ENCODE measurements around the gene OR10G4.
"Not testable (repeated sequence)": the region's sequence is repeated elsewhere in the genome, so short reads cannot be mapped to it uniquely, and the experiment has no call there.

The OR10G4 gene, protein sequence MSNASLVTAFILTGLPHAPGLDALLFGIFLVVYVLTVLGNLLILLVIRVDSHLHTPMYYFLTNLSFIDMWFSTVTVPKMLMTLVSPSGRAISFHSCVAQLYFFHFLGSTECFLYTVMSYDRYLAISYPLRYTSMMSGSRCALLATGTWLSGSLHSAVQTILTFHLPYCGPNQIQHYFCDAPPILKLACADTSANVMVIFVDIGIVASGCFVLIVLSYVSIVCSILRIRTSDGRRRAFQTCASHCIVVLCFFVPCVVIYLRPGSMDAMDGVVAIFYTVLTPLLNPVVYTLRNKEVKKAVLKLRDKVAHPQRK

DNA sequence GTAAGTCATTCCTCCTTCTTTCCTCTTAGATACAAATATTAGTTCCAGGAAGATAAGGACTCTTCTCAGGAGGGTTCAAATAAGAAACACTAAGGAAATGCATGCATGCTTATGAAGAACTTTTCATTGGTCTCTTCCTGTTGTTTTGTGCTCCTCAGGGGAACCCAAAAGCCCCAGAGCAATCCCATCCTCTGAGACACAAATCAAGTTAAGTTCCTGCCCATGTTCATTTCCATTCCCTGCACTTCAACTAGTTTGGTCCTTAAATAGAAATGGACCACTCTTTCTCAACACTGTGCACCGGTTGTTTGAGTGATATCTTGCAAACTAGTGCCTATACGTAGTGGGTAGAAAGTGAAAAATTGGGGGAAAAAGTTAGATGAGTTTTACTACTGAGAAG, at the start of gene OR10G4:
Gene OR10G4, plus strand, starts transcription at position 301 of the 400 bp plus-strand sequence. CDS start 2,578 bp downstream, outside the sequence.
- no peak for DNase-seq

DNA sequence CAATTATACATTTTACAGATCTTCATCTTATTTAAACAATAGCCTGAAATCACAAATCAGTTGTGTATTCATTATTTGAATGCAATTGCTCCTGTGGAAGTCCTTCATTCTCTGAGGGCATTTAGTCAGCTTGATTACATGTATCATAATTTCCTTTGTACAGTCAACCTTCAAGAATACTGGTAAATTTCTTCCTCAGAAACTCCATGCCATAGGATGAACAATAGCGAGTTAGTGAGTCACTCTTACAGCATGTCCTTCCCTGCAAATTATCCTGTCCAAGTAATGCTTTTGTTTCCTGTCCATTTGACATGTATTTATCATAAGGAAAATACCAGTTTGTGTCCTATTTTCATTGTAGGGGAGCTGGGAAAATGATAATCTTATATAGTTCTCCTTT, 39.0 kb upstream of the OR10G4 start:
- no peak for DNase-seq

DNA sequence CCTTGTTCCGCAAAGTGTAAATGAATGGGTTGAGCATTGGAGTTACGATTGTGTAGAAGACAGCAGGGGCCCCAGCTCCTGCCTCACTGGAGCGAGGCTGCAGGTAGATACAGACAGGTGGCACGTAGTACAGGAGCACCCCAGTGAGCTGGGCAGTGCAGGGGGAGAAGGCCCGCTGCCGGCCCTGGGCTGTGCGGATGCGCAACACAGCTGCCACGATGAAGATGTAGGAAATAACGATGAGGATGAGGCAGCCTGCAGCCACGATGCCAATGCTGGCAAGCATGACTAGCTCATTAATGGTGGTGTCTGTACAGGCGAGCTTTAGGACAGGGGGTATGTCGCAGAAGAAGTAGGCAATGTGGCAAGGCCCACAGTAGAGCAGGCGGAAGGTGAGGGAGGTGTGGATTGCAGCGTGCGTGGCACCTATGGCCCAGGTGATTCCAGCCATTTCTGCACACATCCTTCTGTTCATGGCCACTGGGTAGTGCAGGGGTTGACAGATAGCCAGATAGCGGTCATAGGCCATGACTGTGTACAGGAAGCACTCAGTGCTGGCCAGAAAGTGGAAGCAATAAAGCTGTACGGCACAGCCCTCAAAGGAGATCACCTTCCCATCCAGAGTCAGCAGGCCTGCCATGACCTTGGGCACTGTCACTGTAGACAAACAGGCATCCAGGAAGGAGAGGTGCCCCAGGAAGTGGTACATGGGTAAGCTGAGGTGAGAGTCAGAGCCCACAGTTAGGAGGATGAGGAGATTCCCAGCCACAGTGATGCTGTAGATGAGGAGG, 35.8 kb upstream of the OR10G4 start:
- no peak for DNase-seq

DNA sequence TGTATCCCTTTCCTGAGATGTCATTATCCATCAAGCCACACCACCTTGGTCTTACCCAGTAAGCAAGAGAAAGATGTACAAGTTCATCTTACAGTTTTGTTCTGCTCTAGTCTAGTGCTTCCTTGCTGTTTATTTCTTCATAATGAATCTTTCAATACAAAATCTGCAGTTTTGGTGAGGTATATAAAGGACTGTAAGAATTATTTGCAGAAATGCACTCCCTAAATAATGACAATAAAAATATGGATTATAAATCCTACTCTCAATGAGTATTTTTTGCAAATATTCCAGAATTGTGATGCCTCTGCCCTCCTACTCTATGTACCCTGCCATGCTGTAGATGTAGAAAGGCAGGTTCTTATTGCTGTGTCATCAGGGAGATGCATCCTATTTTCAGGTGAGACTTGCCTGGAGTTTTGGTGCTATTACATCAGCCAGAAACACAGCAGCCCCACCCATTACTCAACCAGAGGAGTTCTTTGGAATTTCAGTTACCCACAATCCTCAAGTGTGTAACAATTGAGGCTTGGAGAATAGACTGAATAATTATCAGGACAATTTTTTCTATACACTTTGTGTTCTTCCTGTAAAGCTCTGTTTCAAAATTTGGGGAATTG, 35.0 kb upstream of the OR10G4 start, which contains the start of gene OR10S1:
Gene OR10S1, minus strand, starts transcription at position 51 of the 617 bp plus-strand sequence. CDS start 117 bp downstream, outside the sequence.
- no peak for DNase-seq

DNA sequence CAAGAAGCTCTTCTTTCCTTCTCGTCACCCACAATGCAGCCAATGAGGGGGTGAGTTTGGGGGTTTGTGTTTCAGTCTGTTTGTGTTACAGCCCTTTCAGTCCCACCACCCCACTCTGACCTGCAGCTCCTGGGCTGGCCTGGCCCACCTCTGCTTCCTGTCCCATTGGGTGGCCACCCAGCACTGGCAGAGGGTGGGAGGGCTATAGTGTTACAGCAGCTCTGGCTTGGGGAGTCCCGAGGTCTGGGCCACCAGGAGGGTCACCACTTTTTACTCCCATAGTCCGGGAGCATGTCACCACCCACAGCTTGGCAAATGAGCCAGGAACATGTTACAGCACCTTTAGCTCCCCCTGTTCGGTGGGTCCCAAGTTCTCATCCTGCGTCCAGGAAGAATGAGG, 33.5 kb upstream of the OR10G4 start:
- no peak for DNase-seq

DNA sequence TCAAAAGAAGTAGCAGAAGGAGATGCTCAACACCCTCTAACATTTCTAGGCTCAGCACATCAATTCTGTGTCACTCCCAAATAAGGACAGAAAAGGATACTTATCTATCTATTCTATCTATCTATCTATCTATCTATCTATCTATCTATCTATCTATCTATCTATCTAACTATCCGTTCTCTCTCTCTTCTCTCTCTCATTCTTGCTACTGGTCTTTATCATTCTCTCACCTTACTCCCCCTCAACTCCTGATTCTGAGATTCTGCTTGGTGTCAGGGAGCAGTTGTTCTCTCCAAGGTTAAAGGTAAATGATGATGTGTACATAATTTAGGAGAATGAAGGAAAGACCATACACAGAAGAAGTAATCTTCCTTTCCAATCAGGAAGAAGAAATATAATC, 17.7 kb upstream of the OR10G4 start, which contains the start of gene OR10G6:
Gene OR10G6, minus strand, starts transcription at position 43 of the 400 bp plus-strand sequence. Its CDS starts 0 bp downstream, at position 43.
- DNase-seq: no peak

DNA sequence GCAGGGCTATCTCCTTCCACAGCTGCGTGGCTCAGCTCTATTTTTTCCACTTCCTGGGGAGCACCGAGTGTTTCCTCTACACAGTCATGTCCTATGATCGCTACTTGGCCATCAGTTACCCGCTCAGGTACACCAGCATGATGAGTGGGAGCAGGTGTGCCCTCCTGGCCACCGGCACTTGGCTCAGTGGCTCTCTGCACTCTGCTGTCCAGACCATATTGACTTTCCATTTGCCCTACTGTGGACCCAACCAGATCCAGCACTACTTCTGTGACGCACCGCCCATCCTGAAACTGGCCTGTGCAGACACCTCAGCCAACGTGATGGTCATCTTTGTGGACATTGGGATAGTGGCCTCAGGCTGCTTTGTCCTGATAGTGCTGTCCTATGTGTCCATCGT, 3.0 kb downstream of the OR10G4 start:
- DNase-seq: not testable (repeated sequence)

DNA sequence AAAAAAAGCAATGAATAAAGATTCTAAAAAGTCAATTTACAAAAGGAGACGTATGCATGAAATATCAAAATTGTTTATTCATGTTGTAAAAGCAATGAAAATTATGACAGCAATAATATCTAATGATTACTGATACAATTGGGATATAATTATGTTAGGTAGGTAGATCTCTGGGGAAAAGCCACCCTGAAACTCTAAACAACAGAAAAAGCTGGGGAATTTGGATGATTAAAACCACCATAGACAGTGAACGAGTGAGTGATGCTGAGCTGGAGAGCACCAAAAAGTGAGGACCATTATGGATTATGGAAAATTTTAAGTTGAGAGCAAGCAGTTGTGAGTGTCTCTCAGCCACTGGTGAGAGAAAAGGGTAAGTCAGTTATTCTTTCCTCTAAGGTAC, 13.7 kb downstream of the OR10G4 start, which contains the start of gene OR10G8:
Gene OR10G8, plus strand, starts transcription at position 301 of the 400 bp plus-strand sequence. CDS start 2,825 bp downstream, outside the sequence.
- no peak for DNase-seq

DNA sequence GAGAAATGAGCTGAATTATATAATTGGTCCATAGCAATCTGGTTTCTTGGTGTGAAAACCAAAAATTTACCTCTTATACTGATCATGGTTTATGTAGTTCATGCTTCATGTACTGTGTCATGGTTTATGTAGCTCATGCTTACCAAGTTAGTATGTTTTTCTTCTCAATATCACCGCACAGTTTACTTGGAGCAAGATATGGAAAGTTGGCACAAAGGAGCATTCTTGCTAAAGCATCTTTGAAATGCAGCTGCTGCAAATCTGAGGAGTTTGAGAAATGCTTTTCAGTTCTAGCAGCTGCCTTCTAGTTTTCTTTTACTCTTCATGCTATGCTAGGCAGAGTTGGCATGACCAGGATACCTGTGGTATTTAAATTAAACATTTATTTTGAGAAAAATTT, 23.9 kb downstream of the OR10G4 start:
- no peak for DNase-seq

DNA sequence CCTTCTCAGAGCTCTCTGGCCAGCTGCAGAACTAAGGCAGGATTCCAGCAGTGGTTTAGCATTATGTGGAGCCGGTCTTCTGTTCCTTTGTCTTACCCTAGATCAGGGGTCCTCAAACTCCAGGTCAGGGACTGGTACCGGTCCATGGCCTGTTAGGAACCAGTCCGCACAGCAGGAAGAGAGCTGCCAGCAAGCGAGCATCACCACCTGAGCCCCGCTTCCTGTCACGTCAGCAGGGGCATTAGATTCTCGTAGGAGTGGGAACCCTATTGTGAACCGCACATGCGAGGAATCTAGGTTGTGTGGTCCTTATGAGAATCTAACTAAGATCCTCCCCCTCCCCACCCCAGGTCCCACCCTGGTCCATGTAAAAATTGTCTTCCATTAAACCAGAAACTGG, 26.8 kb downstream of the OR10G4 start:
- no peak for DNase-seq

DNA sequence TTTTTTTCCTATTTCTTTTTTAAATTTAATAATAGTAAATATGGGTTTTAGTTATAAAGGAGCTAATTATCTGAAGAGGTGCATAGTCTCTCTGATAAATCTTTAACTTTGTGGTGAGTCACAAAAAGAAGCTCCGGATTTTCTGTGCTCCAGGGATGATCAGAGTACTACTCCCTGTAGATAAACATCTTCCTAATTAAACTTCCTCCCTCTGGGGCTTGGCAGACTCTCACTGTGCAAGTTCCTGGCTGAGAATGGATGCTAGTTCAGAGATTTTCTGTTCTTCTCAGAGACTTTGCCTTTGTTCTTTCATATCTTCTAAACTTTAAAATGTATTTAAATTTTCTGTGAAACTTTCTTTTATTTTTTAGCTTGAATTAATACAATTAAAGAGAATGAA, 28.5 kb downstream of the OR10G4 start, which contains the start of gene OR10G7:
Gene OR10G7, minus strand, starts transcription at position 72 of the 400 bp plus-strand sequence. CDS start 2,324 bp downstream, outside the sequence.
- no peak for DNase-seq

DNA sequence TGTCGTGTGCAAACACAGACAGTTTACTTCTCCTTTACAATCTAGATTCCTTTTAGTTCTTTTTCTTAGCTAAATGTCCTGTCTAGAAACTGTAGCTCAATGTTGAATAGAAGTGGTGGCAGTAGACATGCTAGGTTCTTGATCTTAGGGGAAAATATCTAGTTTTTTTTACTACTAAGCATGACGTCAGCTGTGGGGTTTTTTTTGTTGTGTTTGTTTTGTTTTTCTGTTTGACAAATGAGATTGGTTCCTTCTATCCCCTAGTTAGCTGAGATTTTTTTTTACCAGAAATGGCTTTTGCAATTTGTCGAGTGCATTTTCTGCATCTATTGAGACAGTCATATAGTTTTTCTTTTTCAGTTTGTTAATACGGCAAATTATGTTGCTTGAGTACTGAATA, 30.6 kb downstream of the OR10G4 start:
- no peak for DNase-seq

DNA sequence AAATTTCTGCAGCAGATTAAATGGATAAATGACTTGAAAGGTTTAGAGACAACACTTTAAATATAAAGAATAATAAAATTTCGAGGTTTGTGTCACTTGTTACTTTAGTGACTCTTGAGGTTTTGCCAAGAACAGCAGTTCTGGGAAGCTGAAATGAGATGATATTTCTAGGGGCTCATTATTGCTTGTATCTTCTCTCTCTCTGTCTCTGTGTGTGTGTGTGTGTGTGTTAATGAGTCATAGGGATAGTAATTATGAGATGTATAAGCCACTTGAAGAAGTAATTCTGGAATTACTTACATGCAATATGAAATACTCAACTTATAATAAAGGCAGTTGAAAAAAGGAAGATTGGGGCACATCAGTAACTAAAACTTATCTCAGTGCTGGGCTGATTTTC, 38.0 kb downstream of the OR10G4 start:
- DNase-seq: no peak

DNA sequence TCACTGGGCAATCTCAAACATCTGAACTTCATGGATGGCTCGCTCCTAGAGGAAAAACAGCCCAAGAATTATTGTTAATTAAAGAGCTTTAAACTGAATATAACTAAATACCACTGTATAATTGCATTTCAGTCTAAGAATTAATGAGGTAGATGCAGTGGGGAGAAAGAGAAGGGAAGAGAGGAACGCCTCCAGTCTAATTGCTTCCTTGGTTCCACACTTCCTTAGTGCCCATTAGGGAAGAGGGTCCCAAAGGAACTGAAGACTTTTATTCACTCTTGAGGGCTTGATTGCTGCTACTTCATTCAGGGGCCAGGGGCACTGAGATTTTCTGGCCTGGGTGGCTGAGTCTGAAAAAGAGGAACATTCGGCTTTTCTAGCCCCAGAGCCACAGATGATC, 40.2 kb downstream of the OR10G4 start:
- DNase-seq: no peak
